K562 (cell line): ENCODE measurements around the gene UNC5B. TPM values are rescaled to one million over a fixed set of nuclear protein-coding genes. Genes with fewer than 3 reads are reported as not detected.

Source experiments
- ATF2 ChIP-seq: sonication (generic); formaldehyde crosslinking; IDR thresholded peaks from 2 replicates; pipeline ENCODE4 v1.8.1; 2022; ENCODE audit warnings: missing genetic modification reagents
- CBX2 ChIP-seq: fragments of 200-600 bp; sonication (generic); IDR thresholded peaks from one replicate; pipeline ENCODE4 v1.6.1; 2012; ENCODE audit warnings: mild to moderate bottlenecking, low read length, inconsistent platforms; ENCODE audit not compliant: insufficient read depth, poor library complexity, severe bottlenecking
- CXXC5 ChIP-seq: fragments of 250-450 bp; sonication (Bioruptor Pico); IDR thresholded peaks from 2 replicates; pipeline ENCODE4 v1.8.0; 2022; ENCODE audit warnings: inconsistent platforms, mild to moderate bottlenecking, moderate library complexity
- DIDO1 ChIP-seq: fragments of 450-650 bp; IDR thresholded peaks from 2 replicates; pipeline ENCODE4 v1.6.1; 2016; ENCODE audit warnings: low read depth, missing biosample characterization, missing genetic modification characterization
- KLF6 ChIP-seq: fragments of 250-450 bp; sonication (Bioruptor Pico); IDR thresholded peaks from 2 replicates; pipeline ENCODE4 v1.4.0; 2020; ENCODE audit warnings: mild to moderate bottlenecking, moderate library complexity, borderline replicate concordance
- MAFK ChIP-seq: IDR thresholded peaks from 2 replicates; pipeline ENCODE4 v1.6.1; 2011; ENCODE audit warnings: low read length, improper control_type of control experiment
- MECOM ChIP-seq: fragments of 250-450 bp; sonication (Bioruptor Pico); IDR thresholded peaks from 2 replicates; pipeline ENCODE4 v1.8.0; 2022; ENCODE audit warnings: inconsistent platforms
- NFRKB ChIP-seq: fragments of 450-650 bp; IDR thresholded peaks from 2 replicates; pipeline ENCODE4 v1.6.1; 2016; ENCODE audit warnings: low read depth
- NR4A1 ChIP-seq, 2 experiments: fragments of 250-450 bp in 1 of 2; fragments of 450-650 bp in 1 of 2; sonication (Bioruptor Pico) in 1 of 2; IDR thresholded peaks; 2 replicates each; pipeline versions ENCODE4 v1.4.0 to v1.6.1; 2016 to 2020; ENCODE audit warnings: mild to moderate bottlenecking in 2 of 2, missing compliant biosample characterization in 1 of 2, missing genetic modification characterization in 1 of 2, moderate library complexity in 1 of 2
- PREB ChIP-seq: sonication (generic); formaldehyde crosslinking; IDR thresholded peaks from 2 replicates; pipeline ENCODE4 v1.8.1; 2023; ENCODE audit warnings: mild to moderate bottlenecking, missing genetic modification reagents
- SREBF1 ChIP-seq: fragments of 150-350 bp; IDR thresholded peaks from 2 replicates; pipeline ENCODE4 v1.6.1; 2014; ENCODE audit warnings: antibody characterized with exemption, low read depth, low read length, borderline replicate concordance
- TSHZ1 ChIP-seq: fragments of 250-450 bp; sonication (Bioruptor Pico); IDR thresholded peaks from 2 replicates; pipeline ENCODE4 v1.4.0; 2020; ENCODE audit warnings: mild to moderate bottlenecking, moderate library complexity
- U2AF1 ChIP-seq: fragments of 200-400 bp; formaldehyde crosslinking; optimal IDR thresholded peaks from 2 replicates; pipeline ENCODE3; 2017; ENCODE audit warnings: mild to moderate bottlenecking, low read depth, low read length, moderate library complexity
- YBX1 ChIP-seq: fragments of 450-650 bp; IDR thresholded peaks from 2 replicates; pipeline ENCODE4 v1.7.1; 2016; ENCODE audit warnings: mild to moderate bottlenecking
- ZEB2 ChIP-seq: fragments of 450-650 bp; IDR thresholded peaks from 2 replicates; pipeline ENCODE4 v1.6.1; 2016
- ZNF395 ChIP-seq: fragments of 200-800 bp; sonication (Bioruptor generic); IDR thresholded peaks from 2 replicates; pipeline ENCODE4 v1.6.1; 2017; ENCODE audit warnings: missing genetic modification characterization, missing compliant biosample characterization
- ZNF449 ChIP-seq: fragments of 250-450 bp; sonication (Bioruptor Pico); IDR thresholded peaks from 2 replicates; pipeline ENCODE4 v1.8.0; 2022; ENCODE audit warnings: moderate library complexity, mild to moderate bottlenecking, inconsistent platforms
- polyA plus RNA-seq, 8 experiments: library from polyadenylated mRNA; depleted of rRNA in 4 of 8; stranded (reverse) in 5 of 8; unstranded in 3 of 8; fragments of >200 nt; fragmentation: Nextera tagmentation in 2 of 8; fragmentation: Illumina TruSeq in 1 of 8; extraction: Ambion mirVana in 2 of 8; extraction: Trizol in 1 of 8; gene quantifications; 2 replicates each; pipeline versions ENCODE4 v1.2.1 to v1.2.3, GENCODE V29; 2011 to 2014; ENCODE audit warnings: inconsistent platforms in 1 of 8, missing spikeins in 1 of 8
- total RNA-seq, 7 experiments: library from RNA; depleted of rRNA in 6 of 7; stranded (reverse); fragments of >200 nt in 6 of 7; fragmentation: Illumina TruSeq in 2 of 7; extraction: Trizol in 2 of 7; gene quantifications; 2 replicates each; pipeline versions ENCODE4 v1.2.1 to v1.2.3, GENCODE V29; 2011 to 2021; ENCODE audit warnings: low replicate concordance in 1 of 7
- TF ChIP-seq, protein P1 (sequence below): IDR thresholded peaks from 2 replicates; pipeline ENCODE4 v1.6.1; 2011; ENCODE audit not compliant: insufficient read length; ENCODE audit errors: extremely low read depth

UNC5B gene
- total and polyA plus RNA-seq, 9 of the 15 experiments (the other 6 are each of a cell fraction or from before 2014, with no cell fraction given) = 0.10 to 8.4 (median 2.1) TPM

- no peak for TF ChIP-seq ZEB2
- TF ChIP-seq U2AF1 = no peak
- TF ChIP-seq PREB (CRISPR knock-in tag) = no peak
- TF ChIP-seq KLF6 = peak; percentile 40; the same call in 1 of the 2 replicates
- TF ChIP-seq MAFK = no peak
- 0 out of 2 replicates have a peak, but pooled peaks have one; percentile 86 for TF ChIP-seq NFRKB
- TF ChIP-seq DIDO1 (tag) = no peak
- TF ChIP-seq ATF2 (CRISPR knock-in tag) = no peak
- TF ChIP-seq ZNF449 (CRISPR knock-in tag) = 0 out of 2 replicates have a peak, but pooled peaks have one; percentile 10
- TF ChIP-seq SREBF1 = no peak
- TF ChIP-seq TSHZ1 (CRISPR knock-in tag) = peak; percentile 75; the same call in 1 of the 2 replicates
- TF ChIP-seq CBX2 = no peak
- TF ChIP-seq CXXC5 (CRISPR knock-in tag) = no peak
- no peak for TF ChIP-seq MECOM
- TF ChIP-seq ZNF395 (CRISPR knock-in tag) = peak; percentile 78; the same call in 1 of the 2 replicates
- no peak for TF ChIP-seq YBX1
- TF ChIP-seq, protein P1, sequence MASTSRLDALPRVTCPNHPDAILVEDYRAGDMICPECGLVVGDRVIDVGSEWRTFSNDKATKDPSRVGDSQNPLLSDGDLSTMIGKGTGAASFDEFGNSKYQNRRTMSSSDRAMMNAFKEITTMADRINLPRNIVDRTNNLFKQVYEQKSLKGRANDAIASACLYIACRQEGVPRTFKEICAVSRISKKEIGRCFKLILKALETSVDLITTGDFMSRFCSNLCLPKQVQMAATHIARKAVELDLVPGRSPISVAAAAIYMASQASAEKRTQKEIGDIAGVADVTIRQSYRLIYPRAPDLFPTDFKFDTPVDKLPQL = no peak
- no peak for TF ChIP-seq NR4A1 (CRISPR knock-in tag; IDR thresholded peaks at IDR 0.05)
- TF ChIP-seq NR4A1 (tag; IDR thresholded peaks at IDR 0.05) = peak; percentile 16
Measured at GRCh38 chr10:71265618-71266146, 53.3 kb downstream of the UNC5B start (continued).
